ENCODE results near the gene FCAR.
"Not testable (repeated sequence)": the region's sequence is repeated elsewhere in the genome, so short reads cannot be mapped to it uniquely, and the experiment has no call there.

Gene FCAR

GRCh38 chr19:54896036-54896435 lies 22.0 kb downstream of the FCAR start:
- DNase-seq, result no peak

DNA sequence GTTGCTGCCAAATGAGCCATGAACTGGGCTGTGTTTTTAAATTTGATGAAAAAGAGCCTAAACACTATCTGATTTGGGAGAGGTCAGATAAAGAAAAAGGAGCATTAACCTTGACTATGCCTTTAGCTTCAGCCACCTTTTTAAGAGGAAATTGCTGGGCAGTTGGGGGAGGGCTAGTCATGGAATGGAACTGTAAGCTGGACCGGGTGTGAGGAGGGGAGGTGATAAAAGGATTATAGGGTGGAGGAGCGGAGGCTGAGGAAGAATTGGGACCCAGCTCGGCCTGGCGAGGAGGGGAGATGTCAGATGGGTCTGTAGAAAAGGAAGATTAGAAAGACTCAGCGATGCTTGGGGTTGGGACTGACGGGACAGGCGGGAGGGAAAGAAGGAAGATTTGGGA lies 24.6 kb downstream of the FCAR start:
- DNase-seq, result not testable (repeated sequence)

GRCh38 chr19:54899646-54900045 lies 25.6 kb downstream of the FCAR start:
- not testable (repeated sequence) for DNase-seq

DNA sequence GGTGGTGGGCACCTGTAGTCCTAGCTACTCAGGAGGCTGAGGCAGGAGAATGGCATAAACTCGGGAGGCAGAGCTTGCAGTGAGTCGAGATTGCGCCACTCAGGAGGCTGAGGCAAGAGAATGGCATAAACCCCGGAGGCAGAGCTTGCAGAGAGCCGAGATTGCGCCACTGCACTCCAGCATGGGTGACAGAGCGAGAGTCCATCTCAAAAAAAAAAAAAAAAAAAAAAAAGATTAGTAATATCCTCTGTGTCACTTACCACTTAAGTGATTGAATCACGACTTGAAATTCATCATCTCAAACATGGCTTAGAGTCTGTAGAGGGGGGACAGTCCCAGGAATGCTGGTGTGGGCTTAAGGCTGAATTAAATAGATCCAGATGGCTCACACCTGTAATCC lies 27.1 kb downstream of the FCAR start:
- DNase-seq, result not testable (repeated sequence)

DNA sequence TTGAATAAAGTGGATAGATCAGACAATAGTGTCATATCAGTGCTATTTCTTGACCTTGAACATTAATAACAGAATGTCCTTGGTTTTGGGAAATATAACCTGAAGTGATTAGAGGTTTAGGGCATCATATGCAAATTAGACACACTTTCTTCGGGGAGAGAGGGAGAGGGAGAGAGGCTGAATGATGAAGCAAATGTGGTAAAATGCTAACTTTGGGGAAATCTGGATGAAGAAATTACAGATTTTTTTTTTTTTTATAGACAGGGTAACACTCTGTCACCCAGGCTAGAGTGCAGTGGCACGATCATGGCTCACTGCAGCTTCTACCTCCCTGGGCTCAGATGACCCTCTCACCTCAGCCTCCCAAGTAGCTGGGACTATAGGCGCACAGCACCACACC lies 28.0 kb downstream of the FCAR start:
- no peak for DNase-seq

GRCh38 chr19:54903303-54903702 lies 29.3 kb downstream of the FCAR start:
- no peak for DNase-seq

DNA sequence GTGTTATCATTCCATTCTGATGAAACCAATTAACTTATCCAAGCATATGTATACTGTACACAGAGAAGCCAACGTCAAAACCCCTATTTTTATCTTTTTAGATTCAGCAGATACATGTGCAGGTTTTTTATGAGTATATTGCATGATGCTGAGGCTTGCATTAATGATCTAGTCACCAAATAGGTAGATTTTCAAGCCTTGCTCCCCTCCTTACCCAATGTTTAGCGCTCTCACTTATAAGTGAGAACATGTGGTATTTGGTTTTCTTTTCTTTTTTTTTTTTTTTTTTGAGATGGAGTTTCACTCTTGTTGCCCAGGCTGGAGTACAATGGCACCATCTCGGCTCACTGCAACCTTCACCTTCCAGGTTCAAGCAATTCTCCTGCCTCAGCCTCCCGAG lies 30.2 kb downstream of the FCAR start:
- not testable (repeated sequence) for DNase-seq

DNA sequence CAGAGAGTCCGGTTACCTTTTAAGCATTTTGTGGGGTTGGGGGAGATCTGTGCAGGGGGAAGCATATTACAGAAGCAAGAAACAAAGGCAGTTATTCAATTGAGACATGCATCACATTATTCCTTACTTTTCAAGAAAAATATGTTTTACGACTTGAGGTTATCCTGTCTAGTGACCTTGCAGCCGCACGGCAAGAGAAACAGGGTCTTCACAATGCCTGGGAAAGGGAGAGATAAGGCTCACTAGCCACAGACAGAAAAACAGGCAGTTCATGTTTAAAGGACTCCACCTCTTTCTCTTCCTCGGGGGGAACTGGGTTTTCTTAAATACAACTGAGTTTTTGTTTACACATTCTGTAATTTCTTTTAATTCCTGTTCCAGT lies 31.4 kb downstream of the FCAR start:
- DNase-seq, result no peak

- DNase-seq, result no peak
Measured at GRCh38 chr19:54905803-54906511, 31.9 kb downstream of the FCAR start, which contains the start of gene NCR1. NCR1 (plus strand) TSS chr19:54906148; CDS start chr19:54906188, 40 bp downstream.

- DNase-seq, result no peak
Measured at GRCh38 chr19:54906819-54907218, 32.8 kb downstream of the FCAR start.

GRCh38 chr19:54907899-54908298 lies 33.9 kb downstream of the FCAR start:
- not testable (repeated sequence) for DNase-seq

- no peak for DNase-seq
Measured at GRCh38 chr19:54916822-54917221, 42.8 kb downstream of the FCAR start.

- DNase-seq, result no peak
Measured at GRCh38 chr19:54918499-54918898, 44.5 kb downstream of the FCAR start.

DNA sequence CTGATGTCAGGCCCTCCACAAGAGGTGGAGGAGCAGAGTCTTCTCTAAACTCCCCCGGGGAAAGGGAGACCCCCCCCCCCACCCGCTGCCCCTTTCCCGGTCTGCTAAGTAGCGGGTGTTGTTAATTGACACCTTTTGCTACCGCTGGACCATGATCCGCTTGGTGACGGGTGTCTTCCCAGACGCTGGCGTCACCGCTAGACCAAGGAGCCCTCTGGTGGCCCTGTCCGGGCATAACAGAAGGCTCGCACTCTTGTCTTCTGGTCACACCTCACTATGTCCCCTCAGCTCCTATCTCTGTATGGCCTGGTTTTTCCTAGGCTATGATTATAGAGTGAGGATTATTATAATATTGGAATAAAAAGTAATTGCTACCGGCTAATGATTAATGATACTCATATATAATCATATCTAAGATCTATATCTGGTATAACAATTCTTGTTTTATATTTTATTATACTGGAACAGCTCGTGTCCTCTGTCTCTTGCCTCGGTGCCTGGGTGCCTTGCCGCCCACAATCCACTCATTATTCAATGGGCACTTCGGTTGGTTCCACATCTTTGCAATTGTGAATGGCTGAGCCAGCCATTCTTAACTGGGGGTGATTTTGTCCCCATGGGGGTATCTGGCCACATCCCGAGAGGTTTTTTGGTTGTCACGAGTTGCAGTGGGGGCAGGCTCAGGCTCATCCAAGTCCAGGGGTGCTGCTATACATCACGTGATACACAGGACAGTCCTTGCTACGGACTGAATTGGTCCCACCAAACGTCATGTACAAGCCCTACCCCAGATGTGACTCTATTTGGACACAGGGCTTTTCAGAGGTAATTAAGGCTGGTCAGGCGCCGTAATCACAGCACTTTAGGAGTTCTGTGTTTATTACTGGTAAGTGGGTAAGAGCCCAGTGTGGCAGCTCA lies 45.9 kb downstream of the FCAR start:
- not testable (repeated sequence) for DNase-seq

GRCh38 chr19:54921082-54921481 lies 47.0 kb downstream of the FCAR start:
- no peak for DNase-seq

GRCh38 chr19:54923276-54923675 lies 49.2 kb downstream of the FCAR start:
- DNase-seq, result no peak

DNA sequence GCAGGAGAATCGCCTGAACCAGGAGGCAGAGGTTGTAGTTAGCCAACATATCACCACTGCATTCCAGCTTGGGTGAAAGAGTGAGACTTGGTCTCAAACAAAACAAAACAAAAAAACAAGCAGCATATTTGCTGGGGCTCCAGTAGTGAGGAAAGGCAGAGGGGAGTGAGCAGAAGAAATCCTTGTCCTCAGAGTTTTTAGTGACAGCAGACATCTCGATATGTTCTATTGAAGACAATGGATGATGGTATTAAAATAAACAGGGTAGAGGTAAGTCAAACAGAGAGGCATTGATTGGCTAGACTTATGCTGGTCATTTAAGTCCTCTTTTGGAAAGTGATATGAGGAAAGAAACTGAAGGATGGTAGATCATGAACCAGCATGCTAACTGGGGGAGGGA lies 54.3 kb downstream of the FCAR start:
- DNase-seq, result no peak

DNA sequence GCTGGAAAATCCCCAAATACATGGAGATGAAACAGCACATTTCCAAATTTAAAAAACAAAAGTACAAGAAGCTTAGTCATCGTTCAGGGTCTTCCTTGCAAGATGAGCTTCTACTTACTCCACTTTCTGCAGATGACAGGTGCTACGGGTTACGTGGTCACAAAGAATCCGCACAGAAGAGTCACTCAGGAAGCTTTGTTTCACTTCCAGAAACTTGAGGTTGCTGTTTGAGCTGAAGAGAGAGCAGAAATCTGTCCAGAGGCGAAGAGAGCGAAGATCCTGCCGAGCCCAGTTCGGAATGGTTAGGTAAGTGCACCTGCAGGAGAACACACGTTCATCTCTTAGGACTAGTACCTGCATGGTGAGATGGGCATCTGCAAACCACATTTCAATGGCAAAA lies 63.9 kb downstream of the FCAR start:
- no peak for DNase-seq

DNA sequence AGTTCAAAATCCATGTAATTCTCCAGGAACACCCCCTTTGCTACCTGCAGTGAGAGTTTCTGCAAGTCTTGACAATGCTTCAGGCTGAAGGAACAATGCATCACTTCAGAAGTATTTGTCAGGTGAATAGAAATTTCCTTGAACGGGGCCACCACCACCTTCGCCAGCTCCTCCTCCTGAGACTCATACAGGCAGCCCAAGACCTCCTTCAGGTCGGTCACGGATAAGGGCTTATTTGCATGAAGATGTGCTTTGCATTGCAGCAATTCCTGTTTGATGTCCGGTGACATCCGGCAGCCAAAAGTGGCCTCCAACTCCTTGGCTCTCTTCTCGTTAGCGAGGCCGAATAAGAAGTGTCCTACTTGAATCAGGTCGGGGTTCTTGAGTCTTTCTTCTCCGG lies 64.9 kb downstream of the FCAR start:
- DNase-seq, result no peak

- DNase-seq, result not testable (repeated sequence)
Measured at GRCh38 chr19:54939538-54939937, 65.5 kb downstream of the FCAR start.
